ENCODE data around the gene SIRPD. TPM values are rescaled to one million over a fixed set of nuclear protein-coding genes. Genes with fewer than 3 reads are reported as not detected.

SIRPD gene
- total and polyA plus RNA-seq, 2 of the 8 experiments (the other 6 are each of a cell fraction or from before 2014, with no cell fraction given) = not detected

DNA sequence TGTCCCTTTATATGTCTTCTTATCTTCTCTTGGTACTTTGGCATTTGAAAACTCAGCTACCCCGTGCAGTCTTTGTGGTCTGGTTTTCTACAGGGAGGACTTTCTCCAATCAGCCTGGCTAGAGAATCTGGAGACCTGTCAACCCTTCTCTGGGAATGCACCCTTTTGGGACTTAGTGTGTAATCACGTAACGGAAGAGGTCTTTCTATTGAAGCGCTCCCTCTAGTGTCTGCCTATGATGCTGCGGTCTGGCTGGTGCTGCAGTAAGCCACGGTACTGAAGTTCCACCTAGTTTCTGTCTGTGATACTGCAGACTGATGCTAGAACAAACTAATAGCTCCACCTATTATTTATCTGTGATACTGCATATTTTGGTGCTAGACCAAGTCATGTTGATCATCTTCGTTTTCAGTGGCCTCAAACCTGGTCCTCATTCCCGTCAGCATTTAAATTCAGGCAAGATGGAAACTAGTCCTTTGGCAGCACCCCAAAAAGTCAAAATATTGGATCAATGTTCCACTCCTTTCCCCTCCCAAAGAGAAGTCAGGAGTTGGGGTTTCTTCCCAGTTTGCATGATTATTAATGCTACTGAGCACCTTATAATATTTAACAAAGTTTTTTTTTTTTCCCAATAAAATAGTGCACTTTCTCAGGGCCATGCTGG, 53.8 kb downstream of the SIRPD start (continued):
- no peak for TF ChIP-seq TEAD4 (IDR thresholded peaks at IDR 0.05; ENCODE audit: low read depth, low read length)
- TF ChIP-seq SAP30 (IDR thresholded peaks at IDR 0.05; ENCODE audit: insufficient read depth, insufficient replicate concordance, low read length) = no peak
- no peak for TF ChIP-seq CHD2 (IDR thresholded peaks at IDR 0.05; ENCODE audit: low read length)
- TF ChIP-seq, protein P1, sequence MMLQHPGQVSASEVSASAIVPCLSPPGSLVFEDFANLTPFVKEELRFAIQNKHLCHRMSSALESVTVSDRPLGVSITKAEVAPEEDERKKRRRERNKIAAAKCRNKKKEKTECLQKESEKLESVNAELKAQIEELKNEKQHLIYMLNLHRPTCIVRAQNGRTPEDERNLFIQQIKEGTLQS (IDR thresholded peaks at IDR 0.05; ENCODE audit: insufficient read depth, low read depth, low read length) = 0 out of 2 replicates have a peak, but pooled peaks have one; percentile 24
- TF ChIP-seq SUZ12 (IDR thresholded peaks at IDR 0.05; ENCODE audit: low read length) = no peak
- TF ChIP-seq POLR2AphosphoS5 (IDR thresholded peaks at IDR 0.05; ENCODE audit: low read depth, low read length) = no peak
- no peak for TF ChIP-seq SP4 (IDR thresholded peaks at IDR 0.05; ENCODE audit: low read length)
- TF ChIP-seq CHD7 (IDR thresholded peaks at IDR 0.05; ENCODE audit: insufficient replicate concordance, low read length) = no peak
- no peak for TF ChIP-seq RXRA (IDR thresholded peaks at IDR 0.05; ENCODE audit: insufficient read depth, low read depth, low read length)
- no peak for TF ChIP-seq SRF (IDR thresholded peaks at IDR 0.05; ENCODE audit: low read depth, low read length)
- no peak for TF ChIP-seq JUN (IDR thresholded peaks at IDR 0.05; ENCODE audit: low read depth, low read length)

Measured in H1 (cell line).